Stimulated activated CD4-positive, alpha-beta T cell treated with anti-CD3 and anti-CD28 coated beads, Interleukin-12 subunit alpha, Interleukin-12 subunit beta, amount 100 ng/mL, for 48 hours (primary cell): ENCODE results near the gene LDLRAP1.
A peak's percentile ranks its signal among the peaks of the same experiment; 100 is the strongest.
"Not testable (repeated sequence)": the region's sequence is repeated elsewhere in the genome, so short reads cannot be mapped to it uniquely, and the experiment has no call there.

Experiments
- DNase-seq, 3 donors: peaks; one replicate each; pipeline ENCODE4 v3.0.0-alpha.2; 2020; ENCODE audit warnings: low read depth in 2 of 3, low spot score in 1 of 3

LDLRAP1 gene

GRCh38 chr1:25572708-25573590 is 29.5 kb downstream of the LDLRAP1 start:
- peak in 2 of 3 donors; percentile 42 to 43 for DNase-seq

- DNase-seq: no peak
Measured at GRCh38 chr1:25573591-25573930, 30.2 kb downstream of the LDLRAP1 start.

- DNase-seq: no peak
Measured at GRCh38 chr1:25573961-25574360, 30.6 kb downstream of the LDLRAP1 start.

GRCh38 chr1:25575191-25575590 is 31.8 kb downstream of the LDLRAP1 start:
- no peak for DNase-seq

- DNase-seq: no peak
Measured at GRCh38 chr1:25576459-25577133, 33.2 kb downstream of the LDLRAP1 start.

- DNase-seq: no peak
Measured at GRCh38 chr1:25577134-25577920, 33.9 kb downstream of the LDLRAP1 start.

- DNase-seq: no peak
Measured at GRCh38 chr1:25579292-25580252, 36.2 kb downstream of the LDLRAP1 start.

GRCh38 chr1:25580927-25581326 is 37.5 kb downstream of the LDLRAP1 start:
- no peak for DNase-seq

GRCh38 chr1:25581764-25582163 is 38.4 kb downstream of the LDLRAP1 start:
- no peak for DNase-seq

GRCh38 chr1:25583519-25584370 is 40.3 kb downstream of the LDLRAP1 start:
- no peak for DNase-seq

- no peak for DNase-seq
Measured at GRCh38 chr1:25586181-25586588, 42.8 kb downstream of the LDLRAP1 start.

- DNase-seq: no peak
Measured at GRCh38 chr1:25587290-25587689, 43.9 kb downstream of the LDLRAP1 start.

- not testable (repeated sequence) for DNase-seq
Measured at GRCh38 chr1:25588224-25588623, 44.8 kb downstream of the LDLRAP1 start.

- DNase-seq: not testable (repeated sequence)
Measured at GRCh38 chr1:25588786-25589185, 45.4 kb downstream of the LDLRAP1 start.

GRCh38 chr1:25590096-25590824 is 46.9 kb downstream of the LDLRAP1 start:
- no peak for DNase-seq

GRCh38 chr1:25593861-25594260 is 50.5 kb downstream of the LDLRAP1 start:
- no peak for DNase-seq

GRCh38 chr1:25594971-25595370 is 51.6 kb downstream of the LDLRAP1 start:
- DNase-seq: no peak

GRCh38 chr1:25596641-25597040 is 53.2 kb downstream of the LDLRAP1 start:
- not testable (repeated sequence) for DNase-seq

GRCh38 chr1:25598879-25599278 is 55.5 kb downstream of the LDLRAP1 start:
- DNase-seq: no peak
